ENCODE data around the gene PALMD.

- TF ChIP-seq, protein P1, sequence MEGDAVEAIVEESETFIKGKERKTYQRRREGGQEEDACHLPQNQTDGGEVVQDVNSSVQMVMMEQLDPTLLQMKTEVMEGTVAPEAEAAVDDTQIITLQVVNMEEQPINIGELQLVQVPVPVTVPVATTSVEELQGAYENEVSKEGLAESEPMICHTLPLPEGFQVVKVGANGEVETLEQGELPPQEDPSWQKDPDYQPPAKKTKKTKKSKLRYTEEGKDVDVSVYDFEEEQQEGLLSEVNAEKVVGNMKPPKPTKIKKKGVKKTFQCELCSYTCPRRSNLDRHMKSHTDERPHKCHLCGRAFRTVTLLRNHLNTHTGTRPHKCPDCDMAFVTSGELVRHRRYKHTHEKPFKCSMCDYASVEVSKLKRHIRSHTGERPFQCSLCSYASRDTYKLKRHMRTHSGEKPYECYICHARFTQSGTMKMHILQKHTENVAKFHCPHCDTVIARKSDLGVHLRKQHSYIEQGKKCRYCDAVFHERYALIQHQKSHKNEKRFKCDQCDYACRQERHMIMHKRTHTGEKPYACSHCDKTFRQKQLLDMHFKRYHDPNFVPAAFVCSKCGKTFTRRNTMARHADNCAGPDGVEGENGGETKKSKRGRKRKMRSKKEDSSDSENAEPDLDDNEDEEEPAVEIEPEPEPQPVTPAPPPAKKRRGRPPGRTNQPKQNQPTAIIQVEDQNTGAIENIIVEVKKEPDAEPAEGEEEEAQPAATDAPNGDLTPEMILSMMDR (IDR thresholded peaks at IDR 0.05), result no peak
- TF ChIP-seq TCF7L2 (IDR thresholded peaks at IDR 0.05; ENCODE audit: low read depth, low read length) (no peak), SIN3A (IDR thresholded peaks at IDR 0.05; ENCODE audit: borderline replicate concordance, insufficient read depth, low read depth, low read length) (no peak), REST (IDR thresholded peaks at IDR 0.05; ENCODE audit: insufficient read depth in 1 of 2, low read depth in 2 of 2, low read length in 1 of 2) (no peak), POLR2AphosphoS5 (IDR thresholded peaks at IDR 0.05; ENCODE audit: low read depth, low read length) (no peak)
Measured at GRCh38 chr1:99661780-99662179, 15.9 kb downstream of the PALMD start.

Measured in Panc1 (cell line).